ENCODE results near the gene VEZF1.

GRCh38 chr17:57953705-57954396 lies 34.2 kb downstream of the VEZF1 start:
- TF ChIP-seq CTCF (conservative IDR thresholded peaks at IDR 0.05; ENCODE audit: low read depth, low read length), result no peak
- no peak for TF ChIP-seq EZH2phosphoT487 (IDR thresholded peaks at IDR 0.05; ENCODE audit: borderline replicate concordance, low read length)
